SK-N-SH treated with all-trans-retinoic acid at 6 μM for 48 hours (cell line): ENCODE measurements around the gene DAB1.

ENCODE experiments used
- ATAC-seq: fragments of 200-7000 bp; cut with Tn5 transposase; 3 replicates; pipeline ENCODE4 v1.9.1; 2020; ENCODE audit warnings: mild to moderate bottlenecking, moderate library complexity
- ARNTL ChIP-seq: fragments of 450-650 bp; formaldehyde crosslinking; IDR thresholded peaks from 2 replicates; pipeline ENCODE4 v1.5.0; 2020; ENCODE audit warnings: low read depth, mild to moderate bottlenecking, moderate library complexity, borderline replicate concordance
- BACH2 ChIP-seq: fragments of 250-450 bp; sonication (Bioruptor Pico); IDR thresholded peaks from 2 replicates; pipeline ENCODE4 v1.9.0; 2021; ENCODE audit warnings: mild to moderate bottlenecking, borderline replicate concordance
- CREB5 ChIP-seq: fragments of 250-450 bp; sonication (Bioruptor Pico); IDR thresholded peaks from 2 replicates; pipeline ENCODE4 v1.5.1; 2020; ENCODE audit warnings: low read depth, mild to moderate bottlenecking, moderate library complexity
- CSDC2 ChIP-seq: fragments of 250-450 bp; sonication (Bioruptor Pico); IDR thresholded peaks from 2 replicates; pipeline ENCODE4 v1.5.0; 2020; ENCODE audit warnings: mild to moderate bottlenecking, moderate library complexity
- CSRNP3 ChIP-seq: fragments of 250-450 bp; sonication (Bioruptor Pico); IDR thresholded peaks from 2 replicates; pipeline ENCODE4 v1.5.1; 2021; ENCODE audit warnings: mild to moderate bottlenecking, moderate library complexity
- PPARA ChIP-seq: fragments of 250-450 bp; sonication (Bioruptor Pico); IDR thresholded peaks from 2 replicates; pipeline ENCODE4 v1.5.0; 2020; ENCODE audit warnings: mild to moderate bottlenecking, borderline replicate concordance
- RARB ChIP-seq: fragments of 250-450 bp; sonication (Bioruptor Pico); IDR thresholded peaks from 2 replicates; pipeline ENCODE4 v1.8.0; 2021; ENCODE audit warnings: mild to moderate bottlenecking, moderate library complexity
- TCF4 ChIP-seq: fragments of 250-450 bp; sonication (Bioruptor Pico); IDR thresholded peaks from 2 replicates; pipeline ENCODE4 v1.8.0; 2021; ENCODE audit warnings: mild to moderate bottlenecking, moderate library complexity, borderline replicate concordance
- TOX ChIP-seq: fragments of 250-450 bp; sonication (Bioruptor Pico); IDR thresholded peaks from 2 replicates; pipeline ENCODE4 v1.8.0; 2021; ENCODE audit warnings: mild to moderate bottlenecking, moderate library complexity, borderline replicate concordance
- ZC3H10 ChIP-seq: fragments of 250-450 bp; sonication (Bioruptor Pico); IDR thresholded peaks from 2 replicates; pipeline ENCODE4 v1.5.1; 2021; ENCODE audit warnings: mild to moderate bottlenecking, moderate library complexity
- ZFP3 ChIP-seq: fragments of 250-450 bp; sonication (Bioruptor Pico); IDR thresholded peaks from 2 replicates; pipeline ENCODE4 v1.5.0; 2020; ENCODE audit warnings: mild to moderate bottlenecking, moderate library complexity
- ZFP30 ChIP-seq: fragments of 450-650 bp; formaldehyde crosslinking; IDR thresholded peaks from 2 replicates; pipeline ENCODE4 v1.5.0; 2022; ENCODE audit warnings: mild to moderate bottlenecking, moderate library complexity
- ZNF70 ChIP-seq: fragments of 450-650 bp; formaldehyde crosslinking; IDR thresholded peaks from 2 replicates; pipeline ENCODE4 v1.5.0; 2020; ENCODE audit warnings: mild to moderate bottlenecking, moderate library complexity
- ZNF8 ChIP-seq: fragments of 450-650 bp; formaldehyde crosslinking; IDR thresholded peaks from 2 replicates; pipeline ENCODE4 v1.5.0; 2020; ENCODE audit warnings: mild to moderate bottlenecking, moderate library complexity
- TF ChIP-seq, protein P1 (sequence below): fragments of 250-450 bp; sonication (Bioruptor Pico); IDR thresholded peaks from 2 replicates; pipeline ENCODE4 v1.5.0; 2020; ENCODE audit warnings: mild to moderate bottlenecking, moderate library complexity
- TF ChIP-seq, protein P2 (sequence below): fragments of 250-450 bp; sonication (Bioruptor Pico); IDR thresholded peaks from 2 replicates; pipeline ENCODE4 v1.8.0; 2020; ENCODE audit warnings: mild to moderate bottlenecking, moderate library complexity, borderline replicate concordance

DAB1 gene

GRCh38 chr1:57420981-57421785 lies 2.7 kb downstream of the DAB1 start:
- no peak for TF ChIP-seq CSRNP3
- no peak for TF ChIP-seq TOX (CRISPR knock-in tag)
- TF ChIP-seq, protein P1, sequence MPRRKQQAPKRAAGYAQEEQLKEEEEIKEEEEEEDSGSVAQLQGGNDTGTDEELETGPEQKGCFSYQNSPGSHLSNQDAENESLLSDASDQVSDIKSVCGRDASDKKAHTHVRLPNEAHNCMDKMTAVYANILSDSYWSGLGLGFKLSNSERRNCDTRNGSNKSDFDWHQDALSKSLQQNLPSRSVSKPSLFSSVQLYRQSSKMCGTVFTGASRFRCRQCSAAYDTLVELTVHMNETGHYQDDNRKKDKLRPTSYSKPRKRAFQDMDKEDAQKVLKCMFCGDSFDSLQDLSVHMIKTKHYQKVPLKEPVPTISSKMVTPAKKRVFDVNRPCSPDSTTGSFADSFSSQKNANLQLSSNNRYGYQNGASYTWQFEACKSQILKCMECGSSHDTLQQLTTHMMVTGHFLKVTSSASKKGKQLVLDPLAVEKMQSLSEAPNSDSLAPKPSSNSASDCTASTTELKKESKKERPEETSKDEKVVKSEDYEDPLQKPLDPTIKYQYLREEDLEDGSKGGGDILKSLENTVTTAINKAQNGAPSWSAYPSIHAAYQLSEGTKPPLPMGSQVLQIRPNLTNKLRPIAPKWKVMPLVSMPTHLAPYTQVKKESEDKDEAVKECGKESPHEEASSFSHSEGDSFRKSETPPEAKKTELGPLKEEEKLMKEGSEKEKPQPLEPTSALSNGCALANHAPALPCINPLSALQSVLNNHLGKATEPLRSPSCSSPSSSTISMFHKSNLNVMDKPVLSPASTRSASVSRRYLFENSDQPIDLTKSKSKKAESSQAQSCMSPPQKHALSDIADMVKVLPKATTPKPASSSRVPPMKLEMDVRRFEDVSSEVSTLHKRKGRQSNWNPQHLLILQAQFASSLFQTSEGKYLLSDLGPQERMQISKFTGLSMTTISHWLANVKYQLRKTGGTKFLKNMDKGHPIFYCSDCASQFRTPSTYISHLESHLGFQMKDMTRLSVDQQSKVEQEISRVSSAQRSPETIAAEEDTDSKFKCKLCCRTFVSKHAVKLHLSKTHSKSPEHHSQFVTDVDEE (CRISPR knock-in tag), result no peak
- no peak for TF ChIP-seq ZFP3 (CRISPR knock-in tag)
- no peak for ATAC-seq

- no peak for ATAC-seq
Observed at GRCh38 chr1:57418971-57419370, 4.9 kb downstream of the DAB1 start.

More at GRCh38 chr1:57418971-57419370, 4.9 kb downstream of the DAB1 start:
- no peak for TF ChIP-seq CSRNP3
- TF ChIP-seq RARB, result no peak
- TF ChIP-seq, protein P1 (CRISPR knock-in tag), result no peak
- no peak for TF ChIP-seq BACH2
- no peak for TF ChIP-seq TOX (CRISPR knock-in tag)
- TF ChIP-seq ZNF70 (CRISPR knock-in tag), result no peak
- no peak for TF ChIP-seq ZNF8 (CRISPR knock-in tag)
- TF ChIP-seq ZC3H10, result no peak
- TF ChIP-seq ZFP30 (CRISPR knock-in tag), result no peak
- no peak for TF ChIP-seq PPARA (CRISPR knock-in tag)
- TF ChIP-seq ARNTL (CRISPR knock-in tag), result no peak
- no peak for TF ChIP-seq CSDC2 (CRISPR knock-in tag)
- TF ChIP-seq CREB5 (CRISPR knock-in tag), result no peak
- no peak for TF ChIP-seq ZFP3 (CRISPR knock-in tag)
- TF ChIP-seq TCF4 (CRISPR knock-in tag), result no peak
- TF ChIP-seq, protein P2, sequence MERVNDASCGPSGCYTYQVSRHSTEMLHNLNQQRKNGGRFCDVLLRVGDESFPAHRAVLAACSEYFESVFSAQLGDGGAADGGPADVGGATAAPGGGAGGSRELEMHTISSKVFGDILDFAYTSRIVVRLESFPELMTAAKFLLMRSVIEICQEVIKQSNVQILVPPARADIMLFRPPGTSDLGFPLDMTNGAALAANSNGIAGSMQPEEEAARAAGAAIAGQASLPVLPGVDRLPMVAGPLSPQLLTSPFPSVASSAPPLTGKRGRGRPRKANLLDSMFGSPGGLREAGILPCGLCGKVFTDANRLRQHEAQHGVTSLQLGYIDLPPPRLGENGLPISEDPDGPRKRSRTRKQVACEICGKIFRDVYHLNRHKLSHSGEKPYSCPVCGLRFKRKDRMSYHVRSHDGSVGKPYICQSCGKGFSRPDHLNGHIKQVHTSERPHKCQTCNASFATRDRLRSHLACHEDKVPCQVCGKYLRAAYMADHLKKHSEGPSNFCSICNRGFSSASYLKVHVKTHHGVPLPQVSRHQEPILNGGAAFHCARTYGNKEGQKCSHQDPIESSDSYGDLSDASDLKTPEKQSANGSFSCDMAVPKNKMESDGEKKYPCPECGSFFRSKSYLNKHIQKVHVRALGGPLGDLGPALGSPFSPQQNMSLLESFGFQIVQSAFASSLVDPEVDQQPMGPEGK, result no peak
